Mammary epithelial cell (primary cell): Measurements from ENCODE around the gene ST3GAL6.

Experiments used
- CTCF ChIP-seq, 2 donors: IDR thresholded peaks in 1 of 2; conservative IDR thresholded peaks in 1 of 2; 2 replicates each; pipeline ENCODE4 v1.5.1; 2011 to 2012; ENCODE audit warnings: inconsistent platforms in 2 of 2, low read length in 2 of 2, mild to moderate bottlenecking in 2 of 2, control low read depth in 1 of 2, low read depth in 1 of 2; ENCODE audit not compliant: insufficient read depth in 1 of 2; ENCODE audit errors: extremely low read depth in 1 of 2
- EZH2 ChIP-seq: IDR thresholded peaks from 2 replicates; pipeline ENCODE4 v1.6.1; 2012; ENCODE audit warnings: low read length, inconsistent platforms, borderline replicate concordance

GRCh38 chr3:98726084-98726483 is 37.1 kb upstream of the ST3GAL6 start:
- no peak for TF ChIP-seq CTCF (conservative IDR thresholded peaks at IDR 0.05 in 1 of 2, IDR thresholded peaks at IDR 0.05 in 1 of 2; ENCODE audit: extremely low read depth in 1 of 2, insufficient read depth in 1 of 2, low read depth in 1 of 2, low read length in 2 of 2)
- TF ChIP-seq EZH2, result no peak
